HepG2 (cell line): ENCODE data around the gene GYG1. TPM values are rescaled to one million over a fixed set of nuclear protein-coding genes. Genes with fewer than 3 reads are reported as not detected.
A peak's percentile ranks its signal among the peaks of the same experiment; 100 is the strongest.

Source experiments
- ATAC-seq: fragments of 200-7000 bp; cut with Tn5 transposase; 3 replicates; pipeline ENCODE4 v1.9.1; 2020; ENCODE audit warnings: mild to moderate bottlenecking, moderate library complexity
- BruUV-seq: library from RNA; stranded (reverse); fragments of 400-500 nt; replicated peaks from 2 replicates; lab custom pipeline; 2021; lab: Mats Ljungman, UMichigan
- CTCF ChIA-PET: fragments of 300-600 bp; formaldehyde crosslinking; extraction: SDS; loops from one replicate; lab custom pipeline; 2021; ENCODE audit warnings: low total read pairs, inconsistent platforms, low intra/inter-chr PET ratio; lab: Yijun Ruan, JAX
- POLR2A ChIA-PET: fragments of 350-600 bp; sonication (Branson Sonifier 250); formaldehyde crosslinking; loops from one replicate; lab custom pipeline; 2020; ENCODE audit warnings: antibody characterized with exemption, inconsistent platforms; lab: Yijun Ruan, JAX
- DNase-seq: peaks from one replicate; pipeline ENCODE4 v3.0.0-alpha.2; 2015; ENCODE audit warnings: low spot score
- FAIRE-seq: peaks from 3 replicates; lab custom pipeline; 2011; peaks lifted over from hg19 to GRCh38; lab: Jason Lieb, UNC
- H2AFZ ChIP-seq: one replicate; pipeline ENCODE4 v1.6.1; 2011; ENCODE audit warnings: low read length, inconsistent platforms
- H3K27ac ChIP-seq: fragments of 300-600 bp; 3 replicates; pipeline ENCODE4 v1.8.0; 2011; ENCODE audit warnings: mixed run types, mild to moderate bottlenecking, mixed read lengths, low read length, inconsistent platforms; ENCODE audit not compliant: insufficient read depth; ENCODE audit errors: extremely low read length
- H3K27me3 ChIP-seq, 2 experiments: fragments of 200-600 bp in 1 of 2; 2 replicates in 1 of 2; 3 replicates in 1 of 2; pipeline versions ENCODE4 v1.6.0 to v1.8.0; 2011; ENCODE audit warnings: low read length in 2 of 2, mild to moderate bottlenecking in 2 of 2, moderate library complexity in 2 of 2, inconsistent platforms in 1 of 2; ENCODE audit not compliant: insufficient read depth in 2 of 2, control insufficient read depth in 1 of 2
- H3K36me3 ChIP-seq, 2 experiments: fragments of 200-600 bp in 1 of 2; replicated peaks in 1 of 2; 2 replicates in 1 of 2; 3 replicates in 1 of 2; pipeline versions ENCODE4 v1.5.1 to v1.8.0; 2011; ENCODE audit warnings: low read length in 2 of 2, inconsistent platforms in 1 of 2; ENCODE audit not compliant: insufficient read depth in 2 of 2, control insufficient read depth in 1 of 2
- H3K4me1 ChIP-seq: 2 replicates; pipeline ENCODE4 v1.5.1; 2012; ENCODE audit warnings: low read length, inconsistent platforms; ENCODE audit not compliant: insufficient read depth
- H3K4me2 ChIP-seq: 2 replicates; pipeline ENCODE4 v1.6.0; 2011; ENCODE audit warnings: low read depth, low read length, inconsistent platforms
- H3K4me3 ChIP-seq, 3 experiments: fragments of 200-600 bp in 1 of 3; sonication (generic), shearing (Covaris generic) in 1 of 3; replicated peaks in 1 of 3; 2 replicates each; pipeline ENCODE4 v1.5.1; 2011 to 2016; ENCODE audit warnings: low read length in 3 of 3, inconsistent platforms in 2 of 3, low read depth in 2 of 3, mild to moderate bottlenecking in 2 of 3, control low read depth in 1 of 3, mixed read lengths in 1 of 3; ENCODE audit not compliant: insufficient read depth in 1 of 3
- H3K79me2 ChIP-seq: one replicate; pipeline ENCODE4 v1.6.1; 2011; ENCODE audit warnings: low read length, inconsistent platforms; ENCODE audit not compliant: insufficient read depth
- H3K9ac ChIP-seq: 2 replicates; pipeline ENCODE4 v1.6.0; 2011; ENCODE audit warnings: mild to moderate bottlenecking, low read depth, low read length, inconsistent platforms; ENCODE audit not compliant: insufficient read depth
- H3K9me3 ChIP-seq: 2 replicates; pipeline ENCODE4 v1.5.1; 2012; ENCODE audit warnings: mild to moderate bottlenecking, low read length
- H4K20me1 ChIP-seq: 2 replicates; pipeline ENCODE4 v1.6.0; 2011; ENCODE audit warnings: inconsistent platforms, mild to moderate bottlenecking, low read length, moderate library complexity; ENCODE audit not compliant: insufficient read depth
- ARNT ChIP-seq: fragments of 450-650 bp; IDR thresholded peaks from 2 replicates; pipeline ENCODE4 v1.6.1; 2017
- BATF2 ChIP-seq: sonication (generic); formaldehyde crosslinking; IDR thresholded peaks from 2 replicates; pipeline ENCODE4 v1.8.0; 2022; ENCODE audit warnings: mild to moderate bottlenecking, missing genetic modification reagents, moderate library complexity
- CEBPB ChIP-seq: IDR thresholded peaks from 2 replicates; pipeline ENCODE4 v1.6.1; 2011; ENCODE audit warnings: low read depth, low read length, improper control_type of control experiment, borderline replicate concordance
- CHCHD3 ChIP-seq: sonication (generic); formaldehyde crosslinking; IDR thresholded peaks from 2 replicates; pipeline ENCODE4 v1.8.0; 2022; ENCODE audit warnings: mild to moderate bottlenecking, missing genetic modification reagents, moderate library complexity
- CREB3 ChIP-seq: sonication (generic); formaldehyde crosslinking; IDR thresholded peaks from 2 replicates; pipeline ENCODE4 v1.5.0; 2020; ENCODE audit warnings: missing genetic modification reagents
- DPF2 ChIP-seq: sonication (generic); formaldehyde crosslinking; IDR thresholded peaks from 2 replicates; pipeline ENCODE4 v1.4.0; 2020; ENCODE audit warnings: mild to moderate bottlenecking, low read depth, missing genetic modification reagents, borderline replicate concordance
- ELF3 ChIP-seq: IDR thresholded peaks from 2 replicates; pipeline ENCODE4 v1.6.1; 2016; ENCODE audit warnings: missing genetic modification reagents, missing compliant biosample characterization
- SNAI1 ChIP-seq: sonication (generic); formaldehyde crosslinking; IDR thresholded peaks from 2 replicates; pipeline ENCODE4 v1.5.0; 2020; ENCODE audit warnings: mild to moderate bottlenecking, missing genetic modification reagents, borderline replicate concordance
- ZBTB42 ChIP-seq: sonication (generic); formaldehyde crosslinking; IDR thresholded peaks from 2 replicates; pipeline ENCODE4 v1.5.0; 2020; ENCODE audit warnings: mild to moderate bottlenecking, missing genetic modification reagents
- ZNF318 ChIP-seq: sonication (generic); formaldehyde crosslinking; IDR thresholded peaks from 2 replicates; pipeline ENCODE4 v1.4.0; 2020; ENCODE audit warnings: mild to moderate bottlenecking, missing genetic modification reagents
- ZNF501 ChIP-seq: sonication (generic); formaldehyde crosslinking; IDR thresholded peaks from 2 replicates; pipeline ENCODE4 v1.5.1; 2020; ENCODE audit warnings: mild to moderate bottlenecking, moderate library complexity, missing genetic modification reagents
- ZXDC ChIP-seq: sonication (generic); formaldehyde crosslinking; IDR thresholded peaks from 2 replicates; pipeline ENCODE4 v1.5.0; 2020; ENCODE audit warnings: mild to moderate bottlenecking, missing genetic modification reagents
- WGBS: methylation state at CpG from one replicate; pipeline ENCODE4 v1.1.6; 2017; ENCODE audit warnings: low lambda C conversion rate; 5-methylcytosine and 5-hydroxymethylcytosine counted together
- in situ Hi-C: cut with HindIII; loops from 2 replicates; pipeline ENCODE4 v1.10.0; 2017; ENCODE audit warnings: low pct_unique_long_range_greater_than_20kb; ENCODE audit not compliant: extremely low pct_ligation_motif_present
- intact Hi-C: fragments of 100-400 bp; cut with micrococcal nuclease; formaldehyde crosslinking; loops from one replicate; pipeline ENCODE4 v1.10.0; 2022; ENCODE audit not compliant: unreplicated experiment
- polyA plus RNA-seq, 8 experiments: library from polyadenylated mRNA; depleted of rRNA in 3 of 8; stranded (reverse) in 7 of 8; unstranded in 1 of 8; fragments of >200 nt; fragmentation: Illumina TruSeq in 4 of 8; extraction: Trizol in 4 of 8; gene quantifications; 2 replicates each; pipeline versions ENCODE4 v1.2.1 to v1.2.3, GENCODE V29; 2011 to 2016; ENCODE audit warnings: low read depth in 4 of 8, missing spikeins in 1 of 8, mixed read lengths in 1 of 8; ENCODE audit not compliant: insufficient read depth in 1 of 8
- total RNA-seq, 5 experiments: library from RNA; depleted of rRNA; stranded (reverse); fragments of >200 nt; fragmentation: Illumina TruSeq; extraction: Trizol; gene quantifications; 2 replicates each; pipeline ENCODE4 v1.2.3, GENCODE V29; 2016; ENCODE audit warnings: low read depth in 1 of 5

The GYG1 gene
- total and polyA plus RNA-seq, 2 of the 13 experiments (the other 11 are each of a cell fraction or from before 2014, with no cell fraction given), result 15.7 to 28.1 TPM

GRCh38 chr3:148997623-148998022 lies 6.3 kb downstream of the GYG1 start (continued):
- TF ChIP-seq CREB3 (CRISPR knock-in tag), result no peak
- no peak for TF ChIP-seq ARNT
- TF ChIP-seq ZNF318, result no peak
- TF ChIP-seq DPF2, result no peak

- peaks cover 2 to 23% of the 10 kb centered on the region in 2 experiments; a peak in 3 of 5 replicates for H3K36me3 ChIP-seq
- no peaks in the 10 kb centered on the region for H4K20me1 ChIP-seq
- POLR2A ChIA-PET, result no interaction called here
- BruUV-seq, result no TSS peak
- H3K4me3 ChIP-seq, result no peak overlapping the region
- H3K9me3 ChIP-seq, result no peaks in the 10 kb centered on the region
- WGBS, result 95% methylated on average over 5 of the region's 5 CpGs
- CTCF ChIA-PET, result no interaction called here
- no peak overlapping the region for H3K9ac ChIP-seq
- H3K4me1 ChIP-seq, result peaks cover 5% of the 10 kb centered on the region
- intact Hi-C loops, result no loop called here
- H3K27ac ChIP-seq, result no peak overlapping the region
- in situ Hi-C loops, result no loop called here
- H3K79me2 ChIP-seq, result no peaks in the 10 kb centered on the region
- no peaks in the 10 kb centered on the region for H3K27me3 ChIP-seq
- FAIRE-seq (no peak), DNase-seq (no peak), ATAC-seq (no peak)
- H2AFZ ChIP-seq, result no peak overlapping the region
- no peak overlapping the region for H3K4me2 ChIP-seq
- no peak for TF ChIP-seq ELF3 (CRISPR knock-in tag)
- no peak for TF ChIP-seq ZNF501 (CRISPR knock-in tag)
- no peak for TF ChIP-seq ZXDC (CRISPR knock-in tag)
- no peak for TF ChIP-seq SNAI1 (CRISPR knock-in tag)
- TF ChIP-seq BATF2 (CRISPR knock-in tag), result no peak
- TF ChIP-seq CHCHD3, result no peak
- peak; percentile 75; the same call in 1 of the 2 replicates for TF ChIP-seq CEBPB
- no peak for TF ChIP-seq ZBTB42
These were observed 7.0 kb downstream of the GYG1 start for GRCh38 chr3:148998297-148998696.
